NAMALWA (cell line): ENCODE measurements around the gene POM121L2.

Source experiments
- DNase-seq: peaks from one replicate; pipeline ENCODE4 v3.0.0-alpha.2; 2015; ENCODE audit warnings: low spot score

POM121L2 gene

GRCh38 chr6:27312146-27312949, at the start of gene POM121L2:
POM121L2 (minus strand) TSS chr6:27312273; CDS start chr6:27312170, 103 bp downstream.
- DNase-seq = peak; percentile 62

- no peak for DNase-seq
These were observed 47.2 kb upstream of the POM121L2 start for GRCh38 chr6:27359231-27359630.

- DNase-seq = no peak
These were observed 46.7 kb upstream of the POM121L2 start for GRCh38 chr6:27358786-27359185.

- DNase-seq = no peak
These were observed 40.8 kb upstream of the POM121L2 start for GRCh38 chr6:27352850-27353249.

GRCh38 chr6:27334141-27334540, 22.1 kb upstream of the POM121L2 start:
- DNase-seq = no peak

- no peak for DNase-seq
These were observed 21.6 kb upstream of the POM121L2 start for GRCh38 chr6:27333642-27334040.

GRCh38 chr6:27332692-27333641, 20.9 kb upstream of the POM121L2 start:
- peak; percentile 62 for DNase-seq

- no peak for DNase-seq
These were observed 15.1 kb upstream of the POM121L2 start for GRCh38 chr6:27327023-27327738.

- DNase-seq = no peak
These were observed 9.8 kb upstream of the POM121L2 start for GRCh38 chr6:27321901-27322300.

GRCh38 chr6:27321370-27321769, 9.3 kb upstream of the POM121L2 start:
- no peak for DNase-seq

GRCh38 chr6:27318973-27319372, 6.9 kb upstream of the POM121L2 start:
- no peak for DNase-seq

GRCh38 chr6:27314046-27314445, 2.0 kb upstream of the POM121L2 start:
- no peak for DNase-seq

- no peak for DNase-seq
These were observed 838 bp upstream of the POM121L2 start for GRCh38 chr6:27312950-27313271.

- no peak for DNase-seq
These were observed 297 bp downstream of the POM121L2 start for GRCh38 chr6:27311806-27312145.

GRCh38 chr6:27303613-27304272, 8.3 kb downstream of the POM121L2 start:
- no peak for DNase-seq

- no peak for DNase-seq
These were observed 14.0 kb downstream of the POM121L2 start for GRCh38 chr6:27297857-27298730.

GRCh38 chr6:27297484-27297856, 14.6 kb downstream of the POM121L2 start:
- no peak for DNase-seq

- DNase-seq = no peak
These were observed 15.8 kb downstream of the POM121L2 start for GRCh38 chr6:27296106-27296783.

GRCh38 chr6:27295301-27296079, 16.6 kb downstream of the POM121L2 start:
- no peak for DNase-seq

GRCh38 chr6:27294409-27294808, 17.7 kb downstream of the POM121L2 start:
- no peak for DNase-seq
